ENCODE results near the gene GPR180.

DNA sequence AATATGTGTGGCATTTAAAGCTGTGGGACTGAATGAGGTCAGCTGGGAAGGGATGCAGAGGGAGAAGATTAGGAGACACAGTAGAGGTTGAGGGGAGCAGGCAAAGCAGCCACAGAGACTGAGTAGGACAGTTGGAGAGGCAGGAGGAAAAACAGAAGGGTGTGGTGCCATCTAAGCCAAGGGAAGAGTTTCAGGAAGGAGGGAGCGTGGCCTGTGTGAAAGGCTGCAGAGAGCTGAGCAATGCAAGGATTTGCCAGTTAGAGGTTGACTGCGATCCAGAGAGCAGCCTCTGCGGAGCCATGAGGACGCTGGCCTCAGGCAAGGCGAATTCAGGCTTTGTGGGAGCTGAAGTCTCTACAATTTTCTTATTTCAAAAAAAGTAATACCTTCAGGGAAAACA is 81.8 kb downstream of the GPR180 start:
- TF ChIP-seq, protein P1, sequence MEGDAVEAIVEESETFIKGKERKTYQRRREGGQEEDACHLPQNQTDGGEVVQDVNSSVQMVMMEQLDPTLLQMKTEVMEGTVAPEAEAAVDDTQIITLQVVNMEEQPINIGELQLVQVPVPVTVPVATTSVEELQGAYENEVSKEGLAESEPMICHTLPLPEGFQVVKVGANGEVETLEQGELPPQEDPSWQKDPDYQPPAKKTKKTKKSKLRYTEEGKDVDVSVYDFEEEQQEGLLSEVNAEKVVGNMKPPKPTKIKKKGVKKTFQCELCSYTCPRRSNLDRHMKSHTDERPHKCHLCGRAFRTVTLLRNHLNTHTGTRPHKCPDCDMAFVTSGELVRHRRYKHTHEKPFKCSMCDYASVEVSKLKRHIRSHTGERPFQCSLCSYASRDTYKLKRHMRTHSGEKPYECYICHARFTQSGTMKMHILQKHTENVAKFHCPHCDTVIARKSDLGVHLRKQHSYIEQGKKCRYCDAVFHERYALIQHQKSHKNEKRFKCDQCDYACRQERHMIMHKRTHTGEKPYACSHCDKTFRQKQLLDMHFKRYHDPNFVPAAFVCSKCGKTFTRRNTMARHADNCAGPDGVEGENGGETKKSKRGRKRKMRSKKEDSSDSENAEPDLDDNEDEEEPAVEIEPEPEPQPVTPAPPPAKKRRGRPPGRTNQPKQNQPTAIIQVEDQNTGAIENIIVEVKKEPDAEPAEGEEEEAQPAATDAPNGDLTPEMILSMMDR (IDR thresholded peaks at IDR 0.05; ENCODE audit: low read depth, low read length): no peak
- TF ChIP-seq EZH2phosphoT487 (IDR thresholded peaks at IDR 0.05; ENCODE audit: low read depth): no peak

Data from OCI-LY3 (cell line).